K562 (cell line): ENCODE measurements around the gene POLR3E. TPM values are rescaled to one million over a fixed set of nuclear protein-coding genes. Genes with fewer than 3 reads are reported as not detected.

ENCODE experiments used
- ATF7 ChIP-seq: fragments of 450-650 bp; IDR thresholded peaks from 2 replicates; pipeline ENCODE4 v1.7.1; 2014; ENCODE audit warnings: mild to moderate bottlenecking, moderate library complexity
- C11orf30 ChIP-seq: fragments of 450-650 bp; IDR thresholded peaks from 2 replicates; pipeline ENCODE4 v1.6.1; 2016; ENCODE audit warnings: low read depth, mild to moderate bottlenecking
- ETS2 ChIP-seq: IDR thresholded peaks from 2 replicates; pipeline ENCODE4 v1.6.1; 2016; ENCODE audit warnings: borderline replicate concordance, missing genetic modification characterization, mild to moderate bottlenecking, moderate library complexity, missing compliant biosample characterization; ENCODE audit not compliant: poor library complexity, severe bottlenecking
- ETV5 ChIP-seq: sonication (generic); formaldehyde crosslinking; IDR thresholded peaks from 2 replicates; pipeline ENCODE4 v1.4.0; 2020; ENCODE audit warnings: low read depth, mild to moderate bottlenecking, missing genetic modification reagents
- ILF3 ChIP-seq: fragments of 450-650 bp; IDR thresholded peaks from 2 replicates; pipeline ENCODE4 v1.6.1; 2018; ENCODE audit warnings: antibody characterized with exemption, mild to moderate bottlenecking, moderate library complexity, borderline replicate concordance
- KDM2B ChIP-seq: fragments of 250-450 bp; sonication (Bioruptor Pico); IDR thresholded peaks from 2 replicates; pipeline ENCODE4 v1.8.0; 2021; ENCODE audit warnings: mild to moderate bottlenecking, moderate library complexity
- NCOA6 ChIP-seq: fragments of 450-650 bp; IDR thresholded peaks from 2 replicates; pipeline ENCODE4 v1.6.1; 2017; ENCODE audit warnings: mild to moderate bottlenecking
- RAD51 ChIP-seq: fragments of 450-650 bp; IDR thresholded peaks from 2 replicates; pipeline ENCODE4 v1.7.1; 2016; ENCODE audit warnings: low read depth, mild to moderate bottlenecking, borderline replicate concordance
- RFX7 ChIP-seq: fragments of 250-450 bp; sonication (Bioruptor Pico); IDR thresholded peaks from 2 replicates; pipeline ENCODE4 v1.5.1; 2021; ENCODE audit warnings: mild to moderate bottlenecking
- SMARCE1 ChIP-seq: fragments of 450-650 bp; IDR thresholded peaks from 2 replicates; pipeline ENCODE4 v1.7.1; 2016; ENCODE audit warnings: mild to moderate bottlenecking
- SOX6 ChIP-seq: fragments of 450-650 bp; IDR thresholded peaks from 2 replicates; pipeline ENCODE4 v1.6.1; 2014; ENCODE audit warnings: mild to moderate bottlenecking
- SRSF1 ChIP-seq: fragments of 200-400 bp; formaldehyde crosslinking; IDR thresholded peaks from 2 replicates; pipeline ENCODE4 v1.6.1; 2017; ENCODE audit warnings: mild to moderate bottlenecking, low read depth, low read length, moderate library complexity
- TOE1 ChIP-seq, 2 experiments: fragments of 450-650 bp in 1 of 2; sonication (generic) in 1 of 2; formaldehyde crosslinking in 1 of 2; IDR thresholded peaks; 2 replicates each; pipeline versions ENCODE4 v1.7.1 to v1.8.0; 2016 to 2022; ENCODE audit warnings: borderline replicate concordance in 2 of 2, mild to moderate bottlenecking in 2 of 2, antibody characterized with exemption in 1 of 2, inconsistent platforms in 1 of 2, low read depth in 1 of 2, missing genetic modification reagents in 1 of 2, moderate library complexity in 1 of 2
- TRIM24 ChIP-seq, 2 experiments: fragments of 450-650 bp; IDR thresholded peaks; 2 replicates each; pipeline ENCODE4 v1.6.1; 2016
- ZC3H8 ChIP-seq: fragments of 450-650 bp; IDR thresholded peaks from 2 replicates; pipeline ENCODE4 v1.6.1; 2017
- polyA plus RNA-seq, 8 experiments: library from polyadenylated mRNA; depleted of rRNA in 4 of 8; stranded (reverse) in 5 of 8; unstranded in 3 of 8; fragments of >200 nt; fragmentation: Nextera tagmentation in 2 of 8; fragmentation: Illumina TruSeq in 1 of 8; extraction: Ambion mirVana in 2 of 8; extraction: Trizol in 1 of 8; gene quantifications; 2 replicates each; pipeline versions ENCODE4 v1.2.1 to v1.2.3, GENCODE V29; 2011 to 2014; ENCODE audit warnings: inconsistent platforms in 1 of 8, missing spikeins in 1 of 8
- total RNA-seq, 7 experiments: library from RNA; depleted of rRNA in 6 of 7; stranded (reverse); fragments of >200 nt in 6 of 7; fragmentation: Illumina TruSeq in 2 of 7; extraction: Trizol in 2 of 7; gene quantifications; 2 replicates each; pipeline versions ENCODE4 v1.2.1 to v1.2.3, GENCODE V29; 2011 to 2021; ENCODE audit warnings: low replicate concordance in 1 of 7
- TF ChIP-seq, protein P1 (sequence below): sonication (generic); formaldehyde crosslinking; IDR thresholded peaks from 2 replicates; pipeline ENCODE4 v1.8.0; 2023; ENCODE audit warnings: mild to moderate bottlenecking, missing genetic modification reagents
- TF ChIP-seq, protein P2 (sequence below), 2 experiments: fragments of 450-650 bp in 1 of 2; sonication (generic) in 1 of 2; formaldehyde crosslinking; conservative IDR thresholded peaks; 2 replicates each; pipeline versions ENCODE4 v1.4.0 to v1.8.1; 2020 to 2022; ENCODE audit warnings: mild to moderate bottlenecking in 1 of 2, missing genetic modification reagents in 1 of 2
- TF ChIP-seq, protein P3 (sequence below): sonication (generic); formaldehyde crosslinking; IDR thresholded peaks from 2 replicates; pipeline ENCODE4 v1.8.1; 2023; ENCODE audit warnings: mild to moderate bottlenecking, missing genetic modification reagents
- TF ChIP-seq, protein P4 (sequence below): fragments of 250-450 bp; sonication (Bioruptor Pico); IDR thresholded peaks from 2 replicates; pipeline ENCODE4 v1.5.0; 2022; ENCODE audit warnings: mild to moderate bottlenecking

Gene POLR3E
- total and polyA plus RNA-seq, 9 of the 15 experiments (the other 6 are each of a cell fraction or from before 2014, with no cell fraction given): 17.7 to 151 (median 82.6) TPM

DNA sequence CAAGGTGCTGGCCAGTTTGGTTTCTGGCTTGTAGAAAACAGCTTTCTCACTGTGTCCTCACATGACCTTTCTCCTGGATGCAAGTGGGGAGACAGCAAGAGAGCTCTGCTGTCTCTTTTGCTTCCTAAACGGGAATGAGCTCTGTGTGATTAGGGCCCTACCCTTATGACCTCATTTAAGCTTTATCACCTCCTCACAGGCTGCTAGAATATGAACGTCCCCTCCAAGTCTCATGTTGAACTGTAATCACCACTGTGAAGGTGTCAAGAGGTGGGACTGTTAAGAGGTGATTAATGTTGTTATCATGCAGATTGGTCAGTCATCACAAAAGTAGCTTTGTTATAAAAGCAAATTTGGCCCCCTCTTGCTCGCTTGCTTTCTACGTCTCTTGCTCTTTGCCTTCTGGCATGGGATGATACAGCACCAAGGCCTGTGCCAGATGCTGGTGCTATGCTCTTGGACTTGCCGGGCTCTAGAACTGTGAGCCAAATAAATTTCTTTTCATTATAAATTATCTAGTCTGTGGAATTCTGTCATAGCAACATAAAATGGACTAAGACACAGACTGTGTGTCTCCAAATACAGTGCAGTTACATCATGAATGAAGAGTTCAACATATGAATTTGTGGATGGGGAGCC lies 14.8 kb upstream of the POLR3E start (continued):
- peak; percentile 72 for TF ChIP-seq TOE1 (IDR thresholded peaks at IDR 0.05; ENCODE audit: borderline replicate concordance)
- no peak for TF ChIP-seq TOE1 (CRISPR knock-in tag; IDR thresholded peaks at IDR 0.05; ENCODE audit: borderline replicate concordance, low read depth)
- peak; percentile 58; the same call in 1 of the 2 replicates for TF ChIP-seq ETV5 (CRISPR knock-in tag)
- no peak for TF ChIP-seq SRSF1
- peak; percentile 97 for TF ChIP-seq SOX6
- no peak for TF ChIP-seq KDM2B (CRISPR knock-in tag)
- TF ChIP-seq C11orf30: peak; percentile 67
- TF ChIP-seq RFX7: no peak
- TF ChIP-seq, protein P1, sequence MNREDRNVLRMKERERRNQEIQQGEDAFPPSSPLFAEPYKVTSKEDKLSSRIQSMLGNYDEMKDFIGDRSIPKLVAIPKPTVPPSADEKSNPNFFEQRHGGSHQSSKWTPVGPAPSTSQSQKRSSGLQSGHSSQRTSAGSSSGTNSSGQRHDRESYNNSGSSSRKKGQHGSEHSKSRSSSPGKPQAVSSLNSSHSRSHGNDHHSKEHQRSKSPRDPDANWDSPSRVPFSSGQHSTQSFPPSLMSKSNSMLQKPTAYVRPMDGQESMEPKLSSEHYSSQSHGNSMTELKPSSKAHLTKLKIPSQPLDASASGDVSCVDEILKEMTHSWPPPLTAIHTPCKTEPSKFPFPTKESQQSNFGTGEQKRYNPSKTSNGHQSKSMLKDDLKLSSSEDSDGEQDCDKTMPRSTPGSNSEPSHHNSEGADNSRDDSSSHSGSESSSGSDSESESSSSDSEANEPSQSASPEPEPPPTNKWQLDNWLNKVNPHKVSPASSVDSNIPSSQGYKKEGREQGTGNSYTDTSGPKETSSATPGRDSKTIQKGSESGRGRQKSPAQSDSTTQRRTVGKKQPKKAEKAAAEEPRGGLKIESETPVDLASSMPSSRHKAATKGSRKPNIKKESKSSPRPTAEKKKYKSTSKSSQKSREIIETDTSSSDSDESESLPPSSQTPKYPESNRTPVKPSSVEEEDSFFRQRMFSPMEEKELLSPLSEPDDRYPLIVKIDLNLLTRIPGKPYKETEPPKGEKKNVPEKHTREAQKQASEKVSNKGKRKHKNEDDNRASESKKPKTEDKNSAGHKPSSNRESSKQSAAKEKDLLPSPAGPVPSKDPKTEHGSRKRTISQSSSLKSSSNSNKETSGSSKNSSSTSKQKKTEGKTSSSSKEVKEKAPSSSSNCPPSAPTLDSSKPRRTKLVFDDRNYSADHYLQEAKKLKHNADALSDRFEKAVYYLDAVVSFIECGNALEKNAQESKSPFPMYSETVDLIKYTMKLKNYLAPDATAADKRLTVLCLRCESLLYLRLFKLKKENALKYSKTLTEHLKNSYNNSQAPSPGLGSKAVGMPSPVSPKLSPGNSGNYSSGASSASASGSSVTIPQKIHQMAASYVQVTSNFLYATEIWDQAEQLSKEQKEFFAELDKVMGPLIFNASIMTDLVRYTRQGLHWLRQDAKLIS (CRISPR knock-in tag): no peak
- TF ChIP-seq ATF7: peak; percentile 98
- no peak for TF ChIP-seq ZC3H8
- TF ChIP-seq, protein P2, sequence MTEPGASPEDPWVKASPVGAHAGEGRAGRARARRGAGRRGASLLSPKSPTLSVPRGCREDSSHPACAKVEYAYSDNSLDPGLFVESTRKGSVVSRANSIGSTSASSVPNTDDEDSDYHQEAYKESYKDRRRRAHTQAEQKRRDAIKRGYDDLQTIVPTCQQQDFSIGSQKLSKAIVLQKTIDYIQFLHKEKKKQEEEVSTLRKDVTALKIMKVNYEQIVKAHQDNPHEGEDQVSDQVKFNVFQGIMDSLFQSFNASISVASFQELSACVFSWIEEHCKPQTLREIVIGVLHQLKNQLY (CRISPR knock-in tag; conservative IDR thresholded peaks at IDR 0.05): no peak
- peak; percentile 61; the same call in 1 of the 2 replicates for TF ChIP-seq RAD51
- TF ChIP-seq, protein P3, sequence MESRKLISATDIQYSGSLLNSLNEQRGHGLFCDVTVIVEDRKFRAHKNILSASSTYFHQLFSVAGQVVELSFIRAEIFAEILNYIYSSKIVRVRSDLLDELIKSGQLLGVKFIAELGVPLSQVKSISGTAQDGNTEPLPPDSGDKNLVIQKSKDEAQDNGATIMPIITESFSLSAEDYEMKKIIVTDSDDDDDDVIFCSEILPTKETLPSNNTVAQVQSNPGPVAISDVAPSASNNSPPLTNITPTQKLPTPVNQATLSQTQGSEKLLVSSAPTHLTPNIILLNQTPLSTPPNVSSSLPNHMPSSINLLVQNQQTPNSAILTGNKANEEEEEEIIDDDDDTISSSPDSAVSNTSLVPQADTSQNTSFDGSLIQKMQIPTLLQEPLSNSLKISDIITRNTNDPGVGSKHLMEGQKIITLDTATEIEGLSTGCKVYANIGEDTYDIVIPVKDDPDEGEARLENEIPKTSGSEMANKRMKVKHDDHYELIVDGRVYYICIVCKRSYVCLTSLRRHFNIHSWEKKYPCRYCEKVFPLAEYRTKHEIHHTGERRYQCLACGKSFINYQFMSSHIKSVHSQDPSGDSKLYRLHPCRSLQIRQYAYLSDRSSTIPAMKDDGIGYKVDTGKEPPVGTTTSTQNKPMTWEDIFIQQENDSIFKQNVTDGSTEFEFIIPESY (CRISPR knock-in tag): no peak
- TF ChIP-seq ETS2: no peak
- peak; percentile 97 to 99 for TF ChIP-seq TRIM24 (IDR thresholded peaks at IDR 0.05)
- no peak for TF ChIP-seq NCOA6
- TF ChIP-seq ILF3: no peak
- TF ChIP-seq, protein P4, sequence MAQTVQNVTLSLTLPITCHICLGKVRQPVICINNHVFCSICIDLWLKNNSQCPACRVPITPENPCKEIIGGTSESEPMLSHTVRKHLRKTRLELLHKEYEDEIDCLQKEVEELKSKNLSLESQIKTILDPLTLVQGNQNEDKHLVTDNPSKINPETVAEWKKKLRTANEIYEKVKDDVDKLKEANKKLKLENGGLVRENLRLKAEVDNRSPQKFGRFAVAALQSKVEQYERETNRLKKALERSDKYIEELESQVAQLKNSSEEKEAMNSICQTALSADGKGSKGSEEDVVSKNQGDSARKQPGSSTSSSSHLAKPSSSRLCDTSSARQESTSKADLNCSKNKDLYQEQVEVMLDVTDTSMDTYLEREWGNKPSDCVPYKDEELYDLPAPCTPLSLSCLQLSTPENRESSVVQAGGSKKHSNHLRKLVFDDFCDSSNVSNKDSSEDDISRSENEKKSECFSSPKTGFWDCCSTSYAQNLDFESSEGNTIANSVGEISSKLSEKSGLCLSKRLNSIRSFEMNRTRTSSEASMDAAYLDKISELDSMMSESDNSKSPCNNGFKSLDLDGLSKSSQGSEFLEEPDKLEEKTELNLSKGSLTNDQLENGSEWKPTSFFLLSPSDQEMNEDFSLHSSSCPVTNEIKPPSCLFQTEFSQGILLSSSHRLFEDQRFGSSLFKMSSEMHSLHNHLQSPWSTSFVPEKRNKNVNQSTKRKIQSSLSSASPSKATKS (CRISPR knock-in tag): no peak
- TF ChIP-seq SMARCE1: peak; percentile 92
